OCI-LY3 (cell line): Measurements from ENCODE around the gene ACVRL1.

Experiments used
- H2AFZ ChIP-seq: fragments of 200-600, 300-600 bp; shearing (Covaris generic); 2 replicates; pipeline ENCODE4 v1.6.0; 2014; ENCODE audit warnings: antibody characterized with exemption, low read depth, low read length
- H3K27ac ChIP-seq: fragments of 200-600, 300-600 bp; sonication (generic); 2 replicates; pipeline ENCODE4 v1.5.1; 2014; ENCODE audit warnings: mild to moderate bottlenecking, low read length, moderate library complexity, mixed read lengths
- H3K27me3 ChIP-seq: fragments of 200-600, 300-600 bp; sonication (generic); 2 replicates; pipeline ENCODE4 v1.6.1; 2014; ENCODE audit warnings: low read depth, low read length, mixed read lengths
- H3K36me3 ChIP-seq: fragments of 200-600, 300-600 bp; sonication (generic); replicated peaks from 2 replicates; pipeline ENCODE3; 2014; ENCODE audit warnings: low read depth, low read length, mixed read lengths
- H3K4me1 ChIP-seq: fragments of 300-600, 200-600 bp; sonication (generic); 2 replicates; pipeline ENCODE4 v1.6.1; 2014; ENCODE audit warnings: low read length, mixed read lengths
- H3K4me2 ChIP-seq: fragments of 200-600, 300-600 bp; sonication (generic); 2 replicates; pipeline ENCODE4 v1.6.1; 2014; ENCODE audit warnings: low read length, mixed read lengths
- H3K4me3 ChIP-seq: fragments of 300-600, 200-600 bp; sonication (generic); 2 replicates; pipeline ENCODE4 v1.5.1; 2014; ENCODE audit warnings: antibody characterized with exemption, mild to moderate bottlenecking, low read length, moderate library complexity
- H3K79me2 ChIP-seq: fragments of 300-600, 200-600 bp; shearing (Covaris generic); 2 replicates; pipeline ENCODE4 v1.6.1; 2014; ENCODE audit warnings: mild to moderate bottlenecking, low read length, mixed read lengths
- H3K9ac ChIP-seq: fragments of 300-600, 200-600 bp; shearing (Covaris generic); 2 replicates; pipeline ENCODE4 v1.6.0; 2014; ENCODE audit warnings: mild to moderate bottlenecking, low read length, moderate library complexity
- H3K9me3 ChIP-seq: fragments of 200-600, 300-600 bp; shearing (Covaris generic); 2 replicates; pipeline ENCODE4 v1.6.1; 2014; ENCODE audit warnings: low read length, mixed read lengths; ENCODE audit not compliant: insufficient read depth
- H4K20me1 ChIP-seq: fragments of 200-600, 300-600 bp; sonication (generic); 2 replicates; pipeline ENCODE4 v1.6.1; 2016; ENCODE audit warnings: low read length, mixed read lengths; ENCODE audit not compliant: insufficient read depth
- CTCF ChIP-seq: fragments of 200-600, 300-600 bp; sonication (generic); IDR thresholded peaks from 2 replicates; pipeline ENCODE4 v1.5.1; 2014; ENCODE audit warnings: antibody characterized with exemption, low read length, low read depth
- EZH2phosphoT487 ChIP-seq: fragments of 200-600 bp; shearing (Covaris generic); IDR thresholded peaks from 2 replicates; pipeline ENCODE4 v1.6.1; 2018; ENCODE audit warnings: antibody characterized with exemption, mixed run types, low read depth

Gene ACVRL1

GRCh38 chr12:51950682-51951198, 43.4 kb downstream of the ACVRL1 start:
- peaks cover 8% of the 10 kb centered on the region; the same call in 1 of the 2 replicates for H3K4me1 ChIP-seq
- H3K36me3 ChIP-seq = no peaks in the 10 kb centered on the region
- peak overlapping the region; percentile 81 for H3K4me2 ChIP-seq
- H4K20me1 ChIP-seq = peaks cover 4% of the 10 kb centered on the region; the same call in 1 of the 2 replicates
- peak overlapping the region; percentile 9; the same call in 1 of the 2 replicates for H3K9ac ChIP-seq
- peak overlapping the region; percentile 55 for H2AFZ ChIP-seq
- H3K9me3 ChIP-seq = no peaks in the 10 kb centered on the region
- no peak for TF ChIP-seq EZH2phosphoT487
- TF ChIP-seq CTCF = no peak
- H3K4me3 ChIP-seq = peak overlapping the region; percentile 75
- no peaks in the 10 kb centered on the region; the same call in 1 of the 2 replicates for H3K79me2 ChIP-seq
- peaks cover 75% of the 10 kb centered on the region for H3K27me3 ChIP-seq
- no peak overlapping the region for H3K27ac ChIP-seq

DNA sequence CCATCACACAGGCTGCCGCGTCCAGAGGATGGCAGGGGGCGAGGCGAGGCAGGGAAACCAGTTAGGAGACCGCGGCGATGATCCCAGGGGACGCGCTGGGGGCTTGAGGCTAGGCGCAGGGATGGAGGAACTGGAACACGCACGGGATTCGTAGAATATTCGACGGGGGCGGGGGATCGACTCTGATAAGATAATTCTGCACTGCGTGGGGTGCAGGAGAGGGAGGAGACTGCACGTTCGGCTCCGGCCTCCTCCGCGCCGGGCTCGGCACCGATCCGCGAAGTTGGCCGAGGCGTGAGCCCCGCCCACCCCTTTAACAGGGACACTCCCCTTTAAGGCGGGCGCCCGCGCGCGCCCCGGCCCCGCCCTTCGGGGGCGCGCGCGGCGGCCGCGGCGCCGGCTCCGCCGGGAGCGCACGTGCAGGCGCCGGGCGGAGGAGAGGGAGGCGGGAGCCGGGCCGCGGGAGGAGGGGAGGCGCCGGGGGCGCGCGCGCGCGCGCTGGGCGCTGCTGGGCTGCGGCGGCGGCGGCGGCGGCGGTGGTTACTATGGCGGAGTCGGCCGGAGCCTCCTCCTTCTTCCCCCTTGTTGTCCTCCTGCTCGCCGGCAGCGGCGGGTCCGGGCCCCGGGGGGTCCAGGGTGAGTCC, 44.0 kb downstream of the ACVRL1 start, which contains the start of gene ACVR1B:
Gene ACVR1B (plus strand): TSS at position 501 of the 644 bp plus-strand sequence. CDS start 45 bp downstream, at position 546.
- TF ChIP-seq EZH2phosphoT487 (no peak), CTCF (no peak)
- H3K27me3 ChIP-seq = peaks cover 76% of the 10 kb centered on the region
- H2AFZ ChIP-seq = peak within 1 kb of the TSS; percentile 84
- H3K36me3 ChIP-seq = no peaks in the 10 kb centered on the region
- peaks cover 10% of the 10 kb centered on the region; the same call in 1 of the 2 replicates for H3K4me1 ChIP-seq
- H4K20me1 ChIP-seq = peaks cover 4% of the 10 kb centered on the region; the same call in 1 of the 2 replicates
- H3K4me3 ChIP-seq = peak within 1 kb of the TSS; percentile 95
- H3K4me2 ChIP-seq = peak within 1 kb of the TSS; percentile 99
- no peaks in the 10 kb centered on the region; the same call in 1 of the 2 replicates for H3K79me2 ChIP-seq
- no peaks in the 10 kb centered on the region for H3K9me3 ChIP-seq
- H3K27ac ChIP-seq = no peak within 1 kb of the TSS
- H3K9ac ChIP-seq = peak within 1 kb of the TSS; percentile 91

DNA sequence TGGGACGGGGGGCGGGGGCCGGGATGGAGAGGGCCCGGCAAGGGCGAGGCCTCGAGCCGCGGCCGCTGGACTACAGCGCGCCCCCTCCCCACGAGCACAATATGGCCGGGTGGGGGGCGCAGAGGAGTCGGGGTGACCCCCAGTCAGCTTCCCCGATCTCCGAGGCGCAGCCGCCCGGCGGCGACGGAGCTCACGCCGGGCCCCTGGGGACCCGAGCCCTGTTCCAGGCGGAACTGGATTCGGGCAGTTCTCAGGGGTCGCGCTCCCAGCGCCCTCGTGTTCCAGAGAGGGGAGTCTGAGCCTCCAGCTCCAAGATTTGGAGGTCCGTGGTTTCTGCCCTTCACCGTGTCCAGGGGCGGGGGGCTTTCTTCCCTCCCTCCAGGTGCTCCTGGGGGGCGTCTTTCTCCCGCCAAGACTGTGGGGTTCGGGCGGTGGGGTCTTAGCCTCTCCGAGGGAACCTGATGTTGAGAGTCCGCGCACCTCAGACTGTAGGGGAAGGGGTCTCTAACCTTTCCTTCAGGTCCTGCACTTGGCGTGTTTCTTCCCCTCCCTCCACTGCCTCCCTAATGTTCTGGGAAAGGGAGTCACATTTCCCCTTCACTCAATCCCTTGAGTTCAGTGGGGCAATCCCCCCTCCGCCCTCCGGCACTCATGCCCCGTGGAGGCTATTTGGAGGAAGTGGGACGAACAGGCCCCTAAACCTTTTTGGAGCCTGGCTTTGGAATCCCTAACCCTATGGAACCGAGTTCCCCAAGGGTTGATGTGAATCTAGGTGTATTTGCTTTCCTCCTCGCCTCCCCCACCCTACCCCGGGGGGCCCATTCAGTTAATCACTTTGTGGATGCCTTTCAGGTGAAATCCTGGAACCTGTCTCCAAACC, 44.8 kb downstream of the ACVRL1 start:
- H3K36me3 ChIP-seq = no peaks in the 10 kb centered on the region
- H3K9me3 ChIP-seq = no peaks in the 10 kb centered on the region
- H4K20me1 ChIP-seq = peaks cover 4% of the 10 kb centered on the region; the same call in 1 of the 2 replicates
- peak overlapping the region; percentile 84 for H2AFZ ChIP-seq
- H3K4me3 ChIP-seq = peak overlapping the region; percentile 95
- H3K4me1 ChIP-seq = peaks cover 10% of the 10 kb centered on the region; the same call in 1 of the 2 replicates
- no peaks in the 10 kb centered on the region; the same call in 1 of the 2 replicates for H3K79me2 ChIP-seq
- H3K27ac ChIP-seq = no peak overlapping the region
- TF ChIP-seq EZH2phosphoT487 (no peak), CTCF (no peak)
- H3K4me2 ChIP-seq = peak overlapping the region; percentile 99
- peaks cover 76% of the 10 kb centered on the region for H3K27me3 ChIP-seq
- peak overlapping the region; percentile 91 for H3K9ac ChIP-seq

DNA sequence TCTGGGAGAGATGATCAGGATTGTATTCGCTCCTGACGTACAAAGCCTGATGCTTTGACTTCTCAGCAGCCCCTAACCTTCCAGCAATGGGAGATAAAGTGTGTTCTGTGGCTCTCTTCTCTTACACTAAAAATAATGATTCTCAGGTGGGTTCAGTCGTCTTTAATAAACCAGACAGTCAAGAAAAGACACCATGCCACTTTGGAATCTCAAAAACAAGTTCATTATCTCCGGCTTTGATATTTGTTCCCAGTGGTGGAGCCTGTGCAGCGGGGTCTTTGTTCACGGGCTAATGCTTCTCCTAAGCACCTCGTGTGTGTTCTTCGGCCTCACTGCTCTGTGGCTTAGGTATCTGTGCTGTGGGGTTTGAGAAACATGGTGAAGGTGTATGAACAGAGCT, 45.8 kb downstream of the ACVRL1 start:
- H3K27ac ChIP-seq = no peak overlapping the region
- H3K4me2 ChIP-seq = no peak overlapping the region
- H4K20me1 ChIP-seq = peaks cover 8% of the 10 kb centered on the region
- H3K4me3 ChIP-seq = no peak overlapping the region
- H3K36me3 ChIP-seq = no peaks in the 10 kb centered on the region
- no peak overlapping the region for H3K9ac ChIP-seq
- TF ChIP-seq EZH2phosphoT487 = no peak
- no peak for TF ChIP-seq CTCF
- peaks cover 66% of the 10 kb centered on the region for H3K27me3 ChIP-seq
- H3K9me3 ChIP-seq = no peaks in the 10 kb centered on the region
- no peaks in the 10 kb centered on the region; the same call in 1 of the 2 replicates for H3K79me2 ChIP-seq
- H2AFZ ChIP-seq = no peak overlapping the region
- peaks cover 10% of the 10 kb centered on the region; the same call in 1 of the 2 replicates for H3K4me1 ChIP-seq
